K562 (cell line): ENCODE measurements around the gene STK32C. TPM values are rescaled to one million over a fixed set of nuclear protein-coding genes. Genes with fewer than 3 reads are reported as not detected.

Experiments
- ATAC-seq: fragments of 200-7000 bp; cut with Tn5 transposase; 3 replicates; pipeline ENCODE4 v1.9.1; 2020; ENCODE audit warnings: moderate library complexity
- BruUV-seq: library from RNA; stranded (reverse); fragments of 400-500 nt; replicated peaks from 2 replicates; lab custom pipeline; 2021; lab: Mats Ljungman, UMichigan
- CTCF ChIA-PET: fragments of 300-600 bp; formaldehyde crosslinking; extraction: SDS; loops from one replicate; lab custom pipeline; 2021; ENCODE audit warnings: low intra/inter-chr PET ratio; lab: Yijun Ruan, JAX
- POLR2A ChIA-PET: fragments of 300-600, 350-650 bp; sonication (Branson Sonifier 250); formaldehyde crosslinking; extraction: SDS; loops from one replicate; lab custom pipeline; 2021; ENCODE audit warnings: antibody characterized with exemption, inconsistent platforms; lab: Yijun Ruan, JAX
- DNase-seq, 4 experiments: peaks; one replicate each; pipeline versions ENCODE4 v3.0.0 to v3.0.0-alpha.2; 2011 to 2018; ENCODE audit warnings: low spot score in 3 of 4, mixed read lengths in 3 of 4; ENCODE audit errors: extremely low read depth in 1 of 4
- FAIRE-seq: peaks from 2 replicates; lab custom pipeline; 2011; peaks lifted over from hg19 to GRCh38; lab: Jason Lieb, UNC
- H2AFZ ChIP-seq: 2 replicates; pipeline ENCODE4 v1.6.0; 2011; ENCODE audit warnings: low read depth, low read length, control low read depth, inconsistent platforms
- H3K27ac ChIP-seq: fragments of 200-600 bp; 3 replicates; pipeline ENCODE4 v1.8.0; 2011; ENCODE audit warnings: low read depth, mild to moderate bottlenecking, control low read depth, inconsistent platforms, low read length, moderate library complexity, mixed read lengths; ENCODE audit errors: extremely low read depth
- H3K27me3 ChIP-seq, 2 experiments: fragments of 300-600 bp in 1 of 2; 2 replicates in 1 of 2; 3 replicates in 1 of 2; pipeline versions ENCODE4 v1.6.0 to v1.8.0; 2011; ENCODE audit warnings: inconsistent platforms in 2 of 2, low read length in 2 of 2, mild to moderate bottlenecking in 1 of 2, mixed read lengths in 1 of 2, moderate library complexity in 1 of 2; ENCODE audit not compliant: control insufficient read depth in 2 of 2, insufficient read depth in 2 of 2
- H3K36me3 ChIP-seq: fragments of 300-600 bp; 3 replicates; pipeline ENCODE4 v1.8.0; 2011; ENCODE audit warnings: mild to moderate bottlenecking, low read length, inconsistent platforms; ENCODE audit not compliant: control insufficient read depth, insufficient read depth
- H3K4me1 ChIP-seq, 2 experiments: fragments of 200-600 bp in 1 of 2; replicated peaks in 1 of 2; 2 replicates in 1 of 2; 3 replicates in 1 of 2; pipeline versions ENCODE4 v1.5.1 to v1.8.0; 2011; ENCODE audit warnings: inconsistent platforms in 2 of 2, low read length in 2 of 2, mild to moderate bottlenecking in 1 of 2, mixed read lengths in 1 of 2, moderate library complexity in 1 of 2; ENCODE audit not compliant: control insufficient read depth in 2 of 2, insufficient read depth in 2 of 2
- H3K4me2 ChIP-seq: 2 replicates; pipeline ENCODE4 v1.6.1; 2011; ENCODE audit warnings: low read length, control low read depth, inconsistent platforms, mixed read lengths; ENCODE audit not compliant: insufficient read depth
- H3K4me3 ChIP-seq: fragments of 200-600 bp; sonication (generic), shearing (Covaris generic); 2 replicates; pipeline ENCODE4 v1.5.1; 2016; ENCODE audit warnings: control low read depth, inconsistent platforms
- H3K79me2 ChIP-seq: fragments of 200-600 bp; 3 replicates; pipeline ENCODE4 v1.8.0; 2011; ENCODE audit warnings: low read length, inconsistent platforms; ENCODE audit not compliant: control insufficient read depth, insufficient read depth
- H3K9ac ChIP-seq, 2 experiments: 2 replicates each; pipeline versions ENCODE4 v1.6.0 to v1.6.1; 2011; ENCODE audit warnings: low read depth in 2 of 2, low read length in 2 of 2, control low read depth in 1 of 2, inconsistent platforms in 1 of 2, mild to moderate bottlenecking in 1 of 2, mixed read lengths in 1 of 2; ENCODE audit not compliant: insufficient read depth in 1 of 2
- H3K9me1 ChIP-seq: one replicate; pipeline ENCODE4 v1.6.0; 2011; ENCODE audit warnings: inconsistent platforms, mild to moderate bottlenecking, low read length, moderate library complexity; ENCODE audit not compliant: control insufficient read depth, insufficient read depth
- H3K9me3 ChIP-seq: replicated peaks from 2 replicates; pipeline ENCODE4 v1.5.1; 2011; ENCODE audit warnings: low read depth, low read length, inconsistent platforms; ENCODE audit not compliant: control insufficient read depth, insufficient read depth
- H4K20me1 ChIP-seq: replicated peaks from 2 replicates; pipeline ENCODE4 v1.6.1; 2011; ENCODE audit warnings: low read length, inconsistent platforms, mixed read lengths; ENCODE audit not compliant: control insufficient read depth, insufficient read depth
- HIVEP1 ChIP-seq: fragments of 250-450 bp; sonication (Bioruptor Pico); IDR thresholded peaks from 2 replicates; pipeline ENCODE4 v1.4.0; 2020; ENCODE audit warnings: mild to moderate bottlenecking
- MEF2A ChIP-seq: IDR thresholded peaks from 2 replicates; pipeline ENCODE4 v1.6.1; 2011; ENCODE audit warnings: low read depth, mild to moderate bottlenecking, low read length, moderate library complexity; ENCODE audit not compliant: control insufficient read depth
- NCOA4 ChIP-seq: fragments of 450-650 bp; IDR thresholded peaks from 2 replicates; pipeline ENCODE4 v1.6.1; 2018; ENCODE audit warnings: mild to moderate bottlenecking; ENCODE audit not compliant: partially characterized antibody
- NFE2 ChIP-seq: IDR thresholded peaks from 2 replicates; pipeline ENCODE4 v1.6.1; 2014; ENCODE audit warnings: antibody characterized with exemption, low read depth
- NR2C1 ChIP-seq, 2 experiments: fragments of 450-650 bp; IDR thresholded peaks; 2 replicates each; pipeline ENCODE4 v1.6.1; 2017; ENCODE audit warnings: mild to moderate bottlenecking in 2 of 2, antibody characterized with exemption in 1 of 2, inconsistent platforms in 1 of 2, missing compliant biosample characterization in 1 of 2, missing genetic modification characterization in 1 of 2
- NR2F6 ChIP-seq: fragments of 450-650 bp; formaldehyde crosslinking; IDR thresholded peaks from 2 replicates; pipeline ENCODE4 v1.4.0; 2020; ENCODE audit warnings: mild to moderate bottlenecking
- PTBP1 ChIP-seq: fragments of 200-400 bp; formaldehyde crosslinking; IDR thresholded peaks from 2 replicates; pipeline ENCODE4 v1.6.1; 2017; ENCODE audit warnings: low read depth, low read length
- SOX6 ChIP-seq: fragments of 450-650 bp; IDR thresholded peaks from 2 replicates; pipeline ENCODE4 v1.6.1; 2014; ENCODE audit warnings: mild to moderate bottlenecking
- ZBTB40 ChIP-seq, 2 experiments: fragments of 450-650 bp in 1 of 2; sonication (generic) in 1 of 2; formaldehyde crosslinking in 1 of 2; IDR thresholded peaks; 2 replicates each; pipeline versions ENCODE4 v1.7.1 to v1.9.0; 2016 to 2022; ENCODE audit warnings: inconsistent platforms in 1 of 2, mild to moderate bottlenecking in 1 of 2, missing genetic modification reagents in 1 of 2
- ZNF282 ChIP-seq: sonication (generic); formaldehyde crosslinking; IDR thresholded peaks from 2 replicates; pipeline ENCODE4 v1.8.1; 2023; ENCODE audit warnings: missing genetic modification reagents
- WGBS: fragments of 100-300 bp; shearing (Covaris generic); methylation state at CpG from one replicate; pipeline ENCODE4 v1.1.6; 2016; ENCODE audit warnings: low coverage, mixed read lengths; ENCODE audit not compliant: insufficient coverage; ENCODE audit errors: missing lambda C conversion rate; 5-methylcytosine and 5-hydroxymethylcytosine counted together
- in situ Hi-C: fragments of 300-500 bp; cut with MboI; formaldehyde crosslinking; loops from 4 replicates; pipeline ENCODE4 v1.15.0; 2018; ENCODE audit warnings: inconsistent platforms, mixed read lengths
- intact Hi-C: fragments of 100-400 bp; cut with micrococcal nuclease; formaldehyde crosslinking; loops from 2 replicates; pipeline ENCODE4 v1.14.2; 2022
- polyA plus RNA-seq, 8 experiments: library from polyadenylated mRNA; depleted of rRNA in 4 of 8; stranded (reverse) in 5 of 8; unstranded in 3 of 8; fragments of >200 nt; fragmentation: Nextera tagmentation in 2 of 8; fragmentation: Illumina TruSeq in 1 of 8; extraction: Ambion mirVana in 2 of 8; extraction: Trizol in 1 of 8; gene quantifications; 2 replicates each; pipeline versions ENCODE4 v1.2.1 to v1.2.3, GENCODE V29; 2011 to 2014; ENCODE audit warnings: inconsistent platforms in 1 of 8, missing spikeins in 1 of 8
- total RNA-seq, 7 experiments: library from RNA; depleted of rRNA in 6 of 7; stranded (reverse); fragments of >200 nt in 6 of 7; fragmentation: Illumina TruSeq in 2 of 7; extraction: Trizol in 2 of 7; gene quantifications; 2 replicates each; pipeline versions ENCODE4 v1.2.1 to v1.2.3, GENCODE V29; 2011 to 2021; ENCODE audit warnings: low replicate concordance in 1 of 7
- TF ChIP-seq, protein P1 (sequence below): fragments of 450-650 bp; formaldehyde crosslinking; conservative IDR thresholded peaks from 2 replicates; pipeline ENCODE4 v1.4.0; 2022; ENCODE audit warnings: mild to moderate bottlenecking, missing genetic modification characterization

The STK32C gene
- total and polyA plus RNA-seq, 9 of the 15 experiments (the other 6 are each of a cell fraction or from before 2014, with no cell fraction given), result 1.5 to 20.9 (median 6.5) TPM

- Histone ChIP-seq H3K4me2 (no peak overlapping the region), H4K20me1 (no peaks in the 10 kb centered on the region), H3K4me3 (no peak overlapping the region), H3K4me1 (no peaks in the 10 kb centered on the region; a peak in 1 of 5 replicates), H3K9me3 (no peaks in the 10 kb centered on the region), H3K27me3 (peaks cover 2 to 25% of the 10 kb centered on the region in 2 experiments; a peak in 2 of 5 replicates), H3K27ac (no peak overlapping the region), H3K9me1 (no peaks in the 10 kb centered on the region), H3K36me3 (no peaks in the 10 kb centered on the region), H3K9ac (no peak overlapping the region), H2AFZ (no peak overlapping the region), H3K79me2 (no peaks in the 10 kb centered on the region)
- intact Hi-C loops, result no loop called here
- in situ Hi-C loops, result no loop called here
- ATAC-seq (no peak), FAIRE-seq (no peak), DNase-seq (no peak)
- POLR2A ChIA-PET, result interaction anchor here (0.6 kb wide), 1 partner anchor 194 kb away, joined by 4 read pairs; no protein-coding TSS in a partner anchor
- CTCF ChIA-PET, result no interaction called here
- no TSS peak for BruUV-seq
- 3% methylated on average over 15 of the region's 16 CpGs for WGBS
- no peak for TF ChIP-seq NCOA4
- no peak for TF ChIP-seq SOX6
- TF ChIP-seq MEF2A, result no peak
- TF ChIP-seq NR2F6 (CRISPR knock-in tag), result no peak
- TF ChIP-seq NFE2, result no peak
- TF ChIP-seq ZBTB40 (IDR thresholded peaks at IDR 0.05), result no peak
- no peak for TF ChIP-seq ZBTB40 (CRISPR knock-in tag; IDR thresholded peaks at IDR 0.05)
- no peak for TF ChIP-seq ZNF282
- TF ChIP-seq HIVEP1, result no peak
- no peak for TF ChIP-seq NR2C1 (IDR thresholded peaks at IDR 0.05)
- TF ChIP-seq NR2C1 (tag; IDR thresholded peaks at IDR 0.05), result no peak
- TF ChIP-seq, protein P1, sequence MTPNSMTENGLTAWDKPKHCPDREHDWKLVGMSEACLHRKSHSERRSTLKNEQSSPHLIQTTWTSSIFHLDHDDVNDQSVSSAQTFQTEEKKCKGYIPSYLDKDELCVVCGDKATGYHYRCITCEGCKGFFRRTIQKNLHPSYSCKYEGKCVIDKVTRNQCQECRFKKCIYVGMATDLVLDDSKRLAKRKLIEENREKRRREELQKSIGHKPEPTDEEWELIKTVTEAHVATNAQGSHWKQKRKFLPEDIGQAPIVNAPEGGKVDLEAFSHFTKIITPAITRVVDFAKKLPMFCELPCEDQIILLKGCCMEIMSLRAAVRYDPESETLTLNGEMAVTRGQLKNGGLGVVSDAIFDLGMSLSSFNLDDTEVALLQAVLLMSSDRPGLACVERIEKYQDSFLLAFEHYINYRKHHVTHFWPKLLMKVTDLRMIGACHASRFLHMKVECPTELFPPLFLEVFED, result no peak
- no peak for TF ChIP-seq PTBP1
Measured at GRCh38 chr10:132179551-132180392, 128.0 kb downstream of the STK32C start.
